ENCODE results near the gene CCDC121.

The CCDC121 gene

DNA sequence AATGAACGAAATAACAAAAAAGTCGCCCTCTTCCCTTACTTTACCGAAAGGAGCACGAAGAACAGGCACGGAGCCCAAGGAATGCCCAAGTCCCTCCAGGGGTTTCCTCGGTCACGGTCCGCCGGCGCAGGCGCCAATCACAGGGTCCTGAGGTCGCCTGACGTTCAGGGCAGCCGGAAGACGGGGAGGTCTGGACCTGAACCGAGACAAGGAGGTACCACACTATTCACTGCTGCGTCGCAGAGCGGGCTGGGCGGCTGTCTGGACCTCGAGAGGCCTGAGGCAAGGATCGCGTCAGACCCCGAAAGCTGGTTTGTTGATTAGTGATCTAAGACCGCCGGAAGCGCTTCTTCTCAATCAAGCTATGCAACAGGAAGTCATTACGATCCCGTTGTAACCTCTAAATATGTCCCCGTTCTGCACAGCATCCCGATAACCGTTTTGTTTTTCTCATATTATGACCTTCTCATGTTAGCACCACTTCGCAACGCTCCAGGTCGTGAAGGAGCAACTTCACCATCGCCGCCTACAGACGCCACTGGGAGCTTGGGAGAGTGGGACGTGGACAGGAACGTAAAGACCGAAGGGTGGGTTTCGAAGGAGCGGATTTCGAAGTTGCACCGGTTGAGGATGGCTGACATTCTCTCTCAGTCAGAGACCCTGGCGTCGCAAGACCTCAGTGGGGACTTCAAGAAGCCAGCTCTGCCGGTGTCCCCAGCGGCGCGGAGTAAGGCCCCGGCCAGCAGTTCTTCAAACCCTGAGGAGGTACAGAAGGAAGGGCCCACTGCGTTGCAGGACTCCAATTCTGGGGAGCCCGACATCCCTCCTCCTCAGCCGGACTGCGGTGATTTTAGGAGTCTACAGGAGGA lies 34.7 kb upstream of the CCDC121 start, which contains the start of the genes SLC4A1AP and SUPT7L:
Gene SLC4A1AP (plus strand): TSS at position 605 of the 869 bp plus-strand sequence. CDS start 26 bp downstream, at position 631.
Gene SUPT7L (minus strand): TSS at position 330 of the 869 bp plus-strand sequence. CDS start 1,422 bp downstream, outside the sequence.
- DNase-seq (ENCODE audit: low read depth), result peak; percentile 89
- H3K4me3 ChIP-seq (replicated peaks; ENCODE audit: low read depth, low read length), result peak within 1 kb of the TSS; percentile 90
- TF ChIP-seq, protein P1, sequence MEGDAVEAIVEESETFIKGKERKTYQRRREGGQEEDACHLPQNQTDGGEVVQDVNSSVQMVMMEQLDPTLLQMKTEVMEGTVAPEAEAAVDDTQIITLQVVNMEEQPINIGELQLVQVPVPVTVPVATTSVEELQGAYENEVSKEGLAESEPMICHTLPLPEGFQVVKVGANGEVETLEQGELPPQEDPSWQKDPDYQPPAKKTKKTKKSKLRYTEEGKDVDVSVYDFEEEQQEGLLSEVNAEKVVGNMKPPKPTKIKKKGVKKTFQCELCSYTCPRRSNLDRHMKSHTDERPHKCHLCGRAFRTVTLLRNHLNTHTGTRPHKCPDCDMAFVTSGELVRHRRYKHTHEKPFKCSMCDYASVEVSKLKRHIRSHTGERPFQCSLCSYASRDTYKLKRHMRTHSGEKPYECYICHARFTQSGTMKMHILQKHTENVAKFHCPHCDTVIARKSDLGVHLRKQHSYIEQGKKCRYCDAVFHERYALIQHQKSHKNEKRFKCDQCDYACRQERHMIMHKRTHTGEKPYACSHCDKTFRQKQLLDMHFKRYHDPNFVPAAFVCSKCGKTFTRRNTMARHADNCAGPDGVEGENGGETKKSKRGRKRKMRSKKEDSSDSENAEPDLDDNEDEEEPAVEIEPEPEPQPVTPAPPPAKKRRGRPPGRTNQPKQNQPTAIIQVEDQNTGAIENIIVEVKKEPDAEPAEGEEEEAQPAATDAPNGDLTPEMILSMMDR (IDR thresholded peaks at IDR 0.05; ENCODE audit: low read length, missing control alignments), result no peak

DNA sequence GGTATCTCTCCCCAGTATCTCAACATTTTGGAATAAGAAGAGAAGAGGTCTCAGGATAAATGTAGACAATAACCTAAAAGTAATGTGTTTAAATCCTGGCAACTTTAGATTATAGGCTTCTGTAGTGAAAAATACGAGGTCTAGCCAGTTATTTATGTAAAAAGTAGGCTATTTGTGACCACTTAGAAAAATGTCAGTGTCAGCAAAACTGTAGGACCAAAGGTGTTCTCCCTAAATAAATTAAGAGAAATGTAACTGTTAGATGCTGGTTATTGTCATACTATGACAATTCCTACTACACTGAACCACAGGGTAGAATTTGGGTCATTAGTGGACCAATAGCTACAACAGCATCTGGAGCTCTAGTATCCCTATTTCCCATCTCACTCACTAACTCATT lies 32.6 kb upstream of the CCDC121 start:
- TF ChIP-seq, protein P1 (IDR thresholded peaks at IDR 0.05; ENCODE audit: low read length, missing control alignments), result no peak
- H3K4me3 ChIP-seq (replicated peaks; ENCODE audit: low read depth, low read length), result no peak overlapping the region
- no peak for DNase-seq (ENCODE audit: low read depth)

- TF ChIP-seq, protein P1 (IDR thresholded peaks at IDR 0.05; ENCODE audit: low read length, missing control alignments), result no peak
- no peak overlapping the region for H3K4me3 ChIP-seq (replicated peaks; ENCODE audit: low read depth, low read length)
- peak; percentile 63 for DNase-seq (ENCODE audit: low read depth)
Measured at GRCh38 chr2:27655155-27655951, 26.5 kb upstream of the CCDC121 start.

GRCh38 chr2:27653397-27653796 lies 24.6 kb upstream of the CCDC121 start:
- TF ChIP-seq, protein P1 (IDR thresholded peaks at IDR 0.05; ENCODE audit: low read length, missing control alignments), result no peak
- no peak overlapping the region for H3K4me3 ChIP-seq (replicated peaks; ENCODE audit: low read depth, low read length)

DNA sequence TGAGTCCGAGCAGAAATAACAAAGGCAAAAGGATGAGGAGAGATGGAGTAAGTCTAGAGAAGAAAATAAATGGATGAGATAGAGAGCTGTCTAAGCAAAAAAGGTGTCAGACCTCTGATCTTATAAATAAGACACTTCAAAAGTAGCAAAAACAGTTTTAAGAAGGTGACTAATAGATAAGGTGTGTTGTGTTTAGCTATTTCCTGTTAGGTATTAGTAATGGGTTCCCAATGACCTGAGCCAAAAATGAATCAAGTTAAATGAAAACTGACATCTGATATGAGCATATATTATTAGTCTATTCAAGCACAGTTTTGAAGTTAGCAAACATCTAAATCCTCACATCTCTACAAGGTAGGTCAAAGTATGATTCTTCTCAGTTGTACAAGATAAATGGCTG lies 24.0 kb upstream of the CCDC121 start:
- no peak for DNase-seq (ENCODE audit: low read depth)
- TF ChIP-seq, protein P1 (IDR thresholded peaks at IDR 0.05; ENCODE audit: low read length, missing control alignments), result no peak
- H3K4me3 ChIP-seq (replicated peaks; ENCODE audit: low read depth, low read length), result no peak overlapping the region

More at GRCh38 chr2:27653397-27653796, 24.6 kb upstream of the CCDC121 start:
- no peak for DNase-seq (ENCODE audit: low read depth)

DNA sequence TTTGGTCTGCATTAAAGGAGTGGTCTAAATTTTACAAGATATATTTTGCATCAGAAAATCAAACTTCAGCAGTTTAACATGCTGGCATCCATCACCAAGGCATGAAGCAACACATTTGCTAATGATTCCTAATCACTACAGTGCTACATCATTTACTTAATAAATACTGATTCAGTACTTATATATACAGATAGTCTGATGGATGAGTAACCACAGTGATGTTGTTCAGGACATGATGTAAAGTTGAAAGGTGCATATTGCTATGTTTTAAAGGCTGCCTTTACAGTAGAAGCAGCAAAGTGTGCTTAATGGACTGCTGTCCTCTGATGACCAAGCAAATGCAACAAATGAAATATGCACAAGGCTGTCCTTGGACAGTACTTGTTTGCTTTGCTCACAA lies 23.5 kb upstream of the CCDC121 start:
- TF ChIP-seq, protein P1 (IDR thresholded peaks at IDR 0.05; ENCODE audit: low read length, missing control alignments), result no peak
- no peak overlapping the region for H3K4me3 ChIP-seq (replicated peaks; ENCODE audit: low read depth, low read length)
- DNase-seq (ENCODE audit: low read depth), result no peak

Measured in fibroblast of pulmonary artery (primary cell).